ENCODE measurements around the gene PLEKHA4. TPM values are rescaled to one million over a fixed set of nuclear protein-coding genes. Genes with fewer than 3 reads are reported as not detected.

PLEKHA4 gene
- polyA plus RNA-seq, 1 donor (not counting 4 experiments of a cell fraction or from before 2014, with no cell fraction given): 1.8 TPM

DNA sequence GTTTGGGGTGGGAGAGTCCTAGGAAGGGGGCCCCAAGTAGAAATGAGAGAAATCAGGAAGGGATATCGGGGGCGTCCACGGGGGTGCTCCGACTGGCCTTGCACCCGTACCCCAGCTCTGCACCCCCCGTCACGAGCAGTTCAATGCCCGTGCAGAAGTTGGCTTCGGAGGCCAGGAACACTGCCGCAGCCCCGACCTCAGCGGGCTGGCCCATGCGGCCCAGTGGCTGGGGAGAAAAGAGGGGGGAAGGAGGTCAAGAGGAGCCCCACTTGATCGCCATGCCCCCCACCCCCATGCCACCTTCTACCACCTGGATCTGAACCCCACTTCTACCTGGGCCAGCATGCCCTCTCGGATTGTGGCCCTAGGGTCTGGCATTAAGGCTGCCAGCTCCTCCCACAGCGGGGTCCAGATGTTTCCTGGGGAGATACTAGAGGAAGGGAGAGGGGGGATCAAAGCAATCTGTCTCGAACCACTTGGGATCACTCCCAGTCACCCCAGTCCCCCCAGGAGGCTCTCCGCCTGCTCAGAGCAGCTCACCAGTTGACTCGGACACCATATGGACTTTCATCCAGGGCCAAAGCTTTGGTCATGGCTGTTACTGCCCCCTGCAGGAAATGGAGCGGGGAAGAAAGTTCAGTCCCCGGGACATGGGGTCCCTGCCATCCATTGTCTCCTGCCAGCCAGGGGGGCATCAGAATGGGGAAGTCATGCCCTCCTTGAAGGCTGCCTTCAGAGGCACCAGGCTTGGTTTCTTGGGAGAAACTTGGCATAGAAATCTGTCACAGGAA lies 55.1 kb downstream of the PLEKHA4 start:
- Histone ChIP-seq H3K4me2 (ENCODE audit: control insufficient read depth, extremely low read depth, insufficient read depth, low read depth, low read length) (no peak overlapping the region), H3K36me3 (ENCODE audit: control insufficient read depth in 2 of 2, extremely low read depth in 1 of 2, insufficient read depth in 2 of 2, low read length in 2 of 2) (no peaks in the 10 kb centered on the region), H3K9me1 (ENCODE audit: control insufficient read depth, extremely low read depth, insufficient read depth, low read length) (peaks cover 2% of the 10 kb centered on the region), H3K4me1 (ENCODE audit: control insufficient read depth, extremely low read depth, insufficient read depth, low read length) (peaks cover 19% of the 10 kb centered on the region), H3K27ac (ENCODE audit: control insufficient read depth, insufficient read depth, low read length) (no peak overlapping the region), H3K9ac (ENCODE audit: control insufficient read depth, extremely low read depth, insufficient read depth, low read length) (no peak overlapping the region), H3K9me3 (ENCODE audit: control insufficient read depth, low read depth, low read length) (no peaks in the 10 kb centered on the region), H3K79me2 (ENCODE audit: control insufficient read depth, insufficient read depth, low read length) (peaks cover 3% of the 10 kb centered on the region), H3K4me3 (ENCODE audit: control insufficient read depth in 2 of 3, extremely low read depth in 1 of 3, insufficient read depth in 2 of 3, low read depth in 1 of 3, low read length in 3 of 3) (no peak overlapping the region), H4K20me1 (ENCODE audit: control insufficient read depth, extremely low read depth, insufficient read depth, low read length) (no peaks in the 10 kb centered on the region), H3K27me3 (ENCODE audit: control insufficient read depth, extremely low read depth, insufficient read depth, low read length) (no peaks in the 10 kb centered on the region), H2AFZ (ENCODE audit: control insufficient read depth, low read length) (no peak overlapping the region)
- no peak for DNase-seq (ENCODE audit: low read depth, low spot score)
- FAIRE-seq: no peak
- dilution Hi-C loops (cut with MboI; ENCODE audit: extremely low pct_ligation_motif_present, low sequenced_read_pairs): no loop called here
- no peak for TF ChIP-seq EZH2 (IDR thresholded peaks at IDR 0.05; ENCODE audit: low read length)
- peak in 1 of 3 experiments; percentile 14 for TF ChIP-seq CTCF (optimal IDR thresholded peaks at IDR 0.05 in 1 of 3, IDR thresholded peaks at IDR 0.05 in 1 of 3, conservative IDR thresholded peaks at IDR 0.05 in 1 of 3; ENCODE audit: extremely low read depth in 1 of 3, insufficient read depth in 2 of 3, low read length in 3 of 3)

GRCh38 chr19:48812094-48812929 lies 56.1 kb downstream of the PLEKHA4 start:
- Histone ChIP-seq H3K36me3 (ENCODE audit: control insufficient read depth in 2 of 2, extremely low read depth in 1 of 2, insufficient read depth in 2 of 2, low read length in 2 of 2) (no peaks in the 10 kb centered on the region), H3K9ac (ENCODE audit: control insufficient read depth, extremely low read depth, insufficient read depth, low read length) (peak overlapping the region; percentile 41), H3K4me3 (ENCODE audit: control insufficient read depth in 2 of 3, extremely low read depth in 1 of 3, insufficient read depth in 2 of 3, low read depth in 1 of 3, low read length in 3 of 3) (peak overlapping the region in 2 of 3 experiments; percentile 6 to 48), H3K9me1 (ENCODE audit: control insufficient read depth, extremely low read depth, insufficient read depth, low read length) (peaks cover 2% of the 10 kb centered on the region), H3K4me2 (ENCODE audit: control insufficient read depth, extremely low read depth, insufficient read depth, low read depth, low read length) (peak overlapping the region; percentile 74), H3K27ac (ENCODE audit: control insufficient read depth, insufficient read depth, low read length) (no peak overlapping the region), H3K4me1 (ENCODE audit: control insufficient read depth, extremely low read depth, insufficient read depth, low read length) (peaks cover 19% of the 10 kb centered on the region), H3K9me3 (ENCODE audit: control insufficient read depth, low read depth, low read length) (no peaks in the 10 kb centered on the region), H3K27me3 (ENCODE audit: control insufficient read depth, extremely low read depth, insufficient read depth, low read length) (no peaks in the 10 kb centered on the region), H4K20me1 (ENCODE audit: control insufficient read depth, extremely low read depth, insufficient read depth, low read length) (no peaks in the 10 kb centered on the region), H3K79me2 (ENCODE audit: control insufficient read depth, insufficient read depth, low read length) (peaks cover 3% of the 10 kb centered on the region), H2AFZ (ENCODE audit: control insufficient read depth, low read length) (peak overlapping the region; percentile 52)
- no peak for TF ChIP-seq CTCF (optimal IDR thresholded peaks at IDR 0.05 in 1 of 3, IDR thresholded peaks at IDR 0.05 in 1 of 3, conservative IDR thresholded peaks at IDR 0.05 in 1 of 3; ENCODE audit: extremely low read depth in 1 of 3, insufficient read depth in 2 of 3, low read length in 3 of 3)
- TF ChIP-seq EZH2 (IDR thresholded peaks at IDR 0.05; ENCODE audit: low read length): no peak
- FAIRE-seq (no peak), DNase-seq (ENCODE audit: low read depth, low spot score) (no peak)
- dilution Hi-C loops (cut with MboI; ENCODE audit: extremely low pct_ligation_motif_present, low sequenced_read_pairs): no loop called here
